Ovary (tissue), 3 donors: ENCODE measurements around the gene ITPR1.

Source experiments
- CTCF ChIP-seq, 3 donors: fragments of 450-650 bp in 2 of 3; fragments of 200-600 bp in 1 of 3; IDR thresholded peaks; one replicate each; pipeline versions ENCODE4 v1.5.1 to v1.8.0; 2016 to 2022; ENCODE audit warnings: antibody characterized with exemption in 3 of 3, mild to moderate bottlenecking in 1 of 3
- POLR2A ChIP-seq: fragments of 450-650 bp; IDR thresholded peaks from one replicate; pipeline ENCODE4 v1.6.1; 2017; ENCODE audit warnings: antibody characterized with exemption, mild to moderate bottlenecking, moderate library complexity
- donor health status: DM: no; HTN: no; CAD: no.

- TF ChIP-seq CTCF (IDR thresholded peaks at IDR 0.05): no peak
- TF ChIP-seq POLR2A: no peak
Observed at GRCh38 chr3:4674216-4674615, 181.1 kb downstream of the ITPR1 start.
